SK-N-SH (cell line): ENCODE results near the gene RASA3. TPM values are rescaled to one million over a fixed set of nuclear protein-coding genes. Genes with fewer than 3 reads are reported as not detected.
A peak's percentile ranks its signal among the peaks of the same experiment; 100 is the strongest.

Experiments
- CTCF ChIA-PET: fragments of 300-600, 350-600 bp; formaldehyde crosslinking; extraction: SDS; loops from one replicate; lab custom pipeline; 2021; lab: Yijun Ruan, JAX
- POLR2A ChIA-PET: fragments of 350-600 bp; sonication (Branson Sonifier 250); formaldehyde crosslinking; extraction: SDS; loops from one replicate; lab custom pipeline; 2020; ENCODE audit warnings: antibody characterized with exemption, inconsistent platforms; lab: Yijun Ruan, JAX
- DNase-seq: peaks from one replicate; pipeline ENCODE4 v3.0.0; 2012
- H2AFZ ChIP-seq: fragments of 200-600 bp; sonication (generic); 2 replicates; pipeline ENCODE4 v1.8.1; 2016; ENCODE audit warnings: antibody characterized with exemption, mild to moderate bottlenecking, low read depth
- H3F3A ChIP-seq: fragments of 200-600 bp; sonication (generic); replicated peaks from 2 replicates; pipeline ENCODE3; 2016; ENCODE audit warnings: antibody characterized with exemption, mild to moderate bottlenecking; ENCODE audit not compliant: insufficient read depth
- H3K27ac ChIP-seq, 2 experiments: fragments of 200-500 bp in 1 of 2; fragments of 200-600 bp in 1 of 2; sonication (Bioruptor generic) in 1 of 2; sonication (generic), shearing (Covaris generic) in 1 of 2; 2 replicates each; pipeline versions ENCODE4 v1.5.1 to v1.6.1; 2014 to 2016; ENCODE audit warnings: low read depth in 2 of 2, inconsistent platforms in 1 of 2, low read length in 1 of 2, mild to moderate bottlenecking in 1 of 2, mixed read lengths in 1 of 2
- H3K27me3 ChIP-seq: fragments of 200-600 bp; sonication (generic), shearing (Covaris generic); 2 replicates; pipeline ENCODE4 v1.6.1; 2016; ENCODE audit warnings: mixed run types; ENCODE audit not compliant: insufficient read depth
- H3K36me3 ChIP-seq, 2 experiments: fragments of 200-500 bp in 1 of 2; fragments of 200-600 bp in 1 of 2; sonication (Bioruptor generic) in 1 of 2; sonication (generic) in 1 of 2; replicated peaks in 1 of 2; 2 replicates each; pipeline versions ENCODE3 to v1.5.1; 2014 to 2016; ENCODE audit warnings: low read length in 1 of 2, mild to moderate bottlenecking in 1 of 2; ENCODE audit not compliant: insufficient read depth in 2 of 2, control insufficient read depth in 1 of 2
- H3K4me1 ChIP-seq, 2 experiments: fragments of 200-500 bp in 1 of 2; fragments of 200-600 bp in 1 of 2; sonication (Bioruptor generic) in 1 of 2; sonication (generic), shearing (Covaris generic) in 1 of 2; 2 replicates each; pipeline versions ENCODE4 v1.5.1 to v1.6.1; 2014 to 2016; ENCODE audit warnings: low read depth in 1 of 2, low read length in 1 of 2, mixed run types in 1 of 2; ENCODE audit not compliant: insufficient read depth in 2 of 2, control insufficient read depth in 1 of 2
- H3K4me2 ChIP-seq: fragments of 200-600 bp; sonication (generic), shearing (Covaris generic); 2 replicates; pipeline ENCODE4 v1.6.1; 2017; ENCODE audit warnings: mixed run types
- H3K4me3 ChIP-seq, 2 experiments: fragments of 200-500 bp in 1 of 2; fragments of 200-600 bp in 1 of 2; sonication (Bioruptor generic) in 1 of 2; sonication (generic), shearing (Covaris generic) in 1 of 2; 2 replicates each; pipeline versions ENCODE4 v1.5.1 to v1.8.1; 2014 to 2016; ENCODE audit warnings: low read depth in 2 of 2, inconsistent platforms in 1 of 2, low read length in 1 of 2, mild to moderate bottlenecking in 1 of 2, mixed read lengths in 1 of 2, moderate library complexity in 1 of 2
- H3K79me2 ChIP-seq: fragments of 200-600 bp; sonication (generic); 2 replicates; pipeline ENCODE4 v1.8.1; 2017; ENCODE audit warnings: mild to moderate bottlenecking; ENCODE audit not compliant: insufficient read depth
- H3K9ac ChIP-seq: fragments of 200-600 bp; sonication (generic); 2 replicates; pipeline ENCODE4 v1.6.1; 2017; ENCODE audit warnings: mixed run types
- H3K9me2 ChIP-seq: fragments of 200-600 bp; sonication (generic); 2 replicates; pipeline ENCODE4 v1.6.1; 2017; ENCODE audit warnings: mixed run types
- H3K9me3 ChIP-seq: fragments of 200-600 bp; sonication (generic); 2 replicates; pipeline ENCODE4 v1.6.1; 2017; ENCODE audit warnings: mixed run types, mild to moderate bottlenecking, moderate library complexity
- H4K20me1 ChIP-seq: fragments of 200-600 bp; sonication (generic); 2 replicates; pipeline ENCODE4 v1.6.1; 2017; ENCODE audit warnings: mild to moderate bottlenecking, mixed run types; ENCODE audit not compliant: insufficient read depth
- ELF1 ChIP-seq: IDR thresholded peaks from 2 replicates; pipeline ENCODE4 v1.4.0; 2012
- EZH2phosphoT487 ChIP-seq: fragments of 200-600 bp; sonication (generic); IDR thresholded peaks from 2 replicates; pipeline ENCODE4 v1.6.1; 2017; ENCODE audit warnings: low read depth, mixed run types, mild to moderate bottlenecking, antibody characterized with exemption, moderate library complexity, borderline replicate concordance
- FOSL2 ChIP-seq: IDR thresholded peaks from 2 replicates; pipeline ENCODE4 v1.4.0; 2012; ENCODE audit warnings: low read depth, mild to moderate bottlenecking, moderate library complexity, borderline replicate concordance
- FOXJ3 ChIP-seq: sonication (generic); formaldehyde crosslinking; IDR thresholded peaks from 2 replicates; pipeline ENCODE4 v1.5.1; 2020; ENCODE audit warnings: mild to moderate bottlenecking, missing genetic modification reagents
- FOXM1 ChIP-seq: IDR thresholded peaks from 2 replicates; pipeline ENCODE4 v1.4.0; 2012; ENCODE audit warnings: low read depth, mild to moderate bottlenecking
- GABPA ChIP-seq: IDR thresholded peaks from 2 replicates; pipeline ENCODE4 v1.4.0; 2012; ENCODE audit warnings: low read depth, mild to moderate bottlenecking
- GATA2 ChIP-seq: sonication (generic); formaldehyde crosslinking; IDR thresholded peaks from 2 replicates; pipeline ENCODE4 v1.5.0; 2020; ENCODE audit warnings: mild to moderate bottlenecking, missing genetic modification reagents
- MEF2A ChIP-seq: IDR thresholded peaks from 2 replicates; pipeline ENCODE4 v1.4.0; 2012; ENCODE audit warnings: low read depth, borderline replicate concordance
- RFX5 ChIP-seq: IDR thresholded peaks from 2 replicates; pipeline ENCODE4 v1.6.1; 2012; ENCODE audit warnings: mild to moderate bottlenecking, improper control_type of control experiment, low read length
- TAF1 ChIP-seq: IDR thresholded peaks from 2 replicates; pipeline ENCODE4 v1.6.1; 2012; ENCODE audit warnings: low read depth, mild to moderate bottlenecking, low read length, moderate library complexity, borderline replicate concordance
- TCF12 ChIP-seq: IDR thresholded peaks from 2 replicates; pipeline ENCODE4 v1.4.0; 2012
- TEAD4 ChIP-seq: IDR thresholded peaks from 2 replicates; pipeline ENCODE4 v1.4.0; 2012; ENCODE audit warnings: mild to moderate bottlenecking, borderline replicate concordance; ENCODE audit not compliant: insufficient read depth
- WGBS: methylation state at CpG from one replicate; pipeline ENCODE4 v1.1.6; 2017; ENCODE audit warnings: low lambda C conversion rate; 5-methylcytosine and 5-hydroxymethylcytosine counted together
- polyA plus RNA-seq, 3 experiments: library from polyadenylated mRNA; depleted of rRNA; stranded (reverse); fragments of >200 nt; gene quantifications; 2 replicates each; pipeline ENCODE4 v1.2.3, GENCODE V29; 2012
- TF ChIP-seq, protein P1 (sequence below): IDR thresholded peaks from 2 replicates; pipeline ENCODE4 v1.4.0; 2012; ENCODE audit warnings: low read depth, borderline replicate concordance
- TF ChIP-seq, protein P2 (sequence below): fragments of 150-350 bp; IDR thresholded peaks from 2 replicates; pipeline ENCODE4 v1.6.1; 2016; ENCODE audit warnings: mild to moderate bottlenecking, low read depth, low read length
- TF ChIP-seq, protein P3 (sequence below): IDR thresholded peaks from 2 replicates; pipeline ENCODE4 v1.4.0; 2012; ENCODE audit warnings: low read depth
- TF ChIP-seq, protein P4 (sequence below): IDR thresholded peaks from 2 replicates; pipeline ENCODE4 v1.6.1; 2012; ENCODE audit warnings: mild to moderate bottlenecking, low read depth, low read length, moderate library complexity
- TF ChIP-seq, protein P5 (sequence below): fragments of 150-350 bp; IDR thresholded peaks from 2 replicates; pipeline ENCODE4 v1.6.1; 2017; ENCODE audit warnings: antibody characterized with exemption, low read length, low read depth, borderline replicate concordance

The RASA3 gene
- polyA plus RNA-seq, 1 of the 3 experiments (the other 2 are of a cell fraction), result 25.1 TPM

DNA sequence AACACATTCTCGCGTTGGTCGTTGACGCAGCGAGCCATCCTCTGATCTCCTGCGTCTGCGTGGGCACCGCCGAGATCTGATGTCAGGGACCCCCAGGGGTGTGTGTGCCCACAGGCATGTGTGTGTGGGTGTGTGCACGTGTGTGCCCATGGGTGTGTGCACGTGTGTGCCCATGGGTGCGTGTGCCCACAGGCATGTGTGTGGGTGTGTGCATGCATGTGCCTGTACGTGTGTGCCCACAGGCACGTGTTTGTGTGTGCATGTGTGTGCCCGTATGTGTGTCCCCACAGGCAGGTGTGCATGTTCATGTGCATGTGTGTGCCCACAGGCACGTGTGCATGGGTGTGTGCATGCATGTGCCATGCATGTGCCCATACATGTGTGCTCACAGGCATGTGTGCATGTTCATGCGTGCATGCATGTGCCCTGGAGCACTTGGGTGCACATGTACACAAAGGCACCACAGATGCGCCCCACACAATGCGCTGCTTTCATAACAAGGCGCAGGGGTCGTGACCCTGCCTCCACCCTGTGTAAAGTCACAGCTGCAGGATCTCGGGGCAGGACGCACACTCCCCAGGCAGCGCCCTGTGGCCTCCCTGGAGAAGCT is 77.5 kb downstream of the RASA3 start:
- Histone ChIP-seq H3K4me3 (no peak overlapping the region), H3K27me3 (no peaks in the 10 kb centered on the region), H3K36me3 (peaks cover 15 to 29% of the 10 kb centered on the region in 2 experiments), H3K9me3 (no peaks in the 10 kb centered on the region), H3K79me2 (peaks cover 89% of the 10 kb centered on the region), H2AFZ (no peak overlapping the region), H3K9me2 (no peaks in the 10 kb centered on the region), H3K27ac (no peak overlapping the region), H3F3A (peaks cover 4% of the 10 kb centered on the region), H4K20me1 (peaks cover 19% of the 10 kb centered on the region), H3K9ac (no peak overlapping the region), H3K4me1 (peaks cover 2 to 10% of the 10 kb centered on the region in 2 experiments; a peak in 2 of 4 replicates), H3K4me2 (no peak overlapping the region)
- CTCF ChIA-PET, result interaction anchor here (1.4 kb wide), 1 partner anchor 29 kb away, joined by 4 read pairs; no protein-coding TSS in a partner anchor
- no peak for TF ChIP-seq RFX5
- TF ChIP-seq TCF12, result no peak
- TF ChIP-seq, protein P1, sequence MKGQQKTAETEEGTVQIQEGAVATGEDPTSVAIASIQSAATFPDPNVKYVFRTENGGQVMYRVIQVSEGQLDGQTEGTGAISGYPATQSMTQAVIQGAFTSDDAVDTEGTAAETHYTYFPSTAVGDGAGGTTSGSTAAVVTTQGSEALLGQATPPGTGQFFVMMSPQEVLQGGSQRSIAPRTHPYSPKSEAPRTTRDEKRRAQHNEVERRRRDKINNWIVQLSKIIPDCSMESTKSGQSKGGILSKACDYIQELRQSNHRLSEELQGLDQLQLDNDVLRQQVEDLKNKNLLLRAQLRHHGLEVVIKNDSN, result no peak
- no peak for TF ChIP-seq GABPA
- POLR2A ChIA-PET, result no interaction called here
- DNase-seq, result no peak
- WGBS, result 98% methylated on average over 16 of the region's 24 CpGs

DNA sequence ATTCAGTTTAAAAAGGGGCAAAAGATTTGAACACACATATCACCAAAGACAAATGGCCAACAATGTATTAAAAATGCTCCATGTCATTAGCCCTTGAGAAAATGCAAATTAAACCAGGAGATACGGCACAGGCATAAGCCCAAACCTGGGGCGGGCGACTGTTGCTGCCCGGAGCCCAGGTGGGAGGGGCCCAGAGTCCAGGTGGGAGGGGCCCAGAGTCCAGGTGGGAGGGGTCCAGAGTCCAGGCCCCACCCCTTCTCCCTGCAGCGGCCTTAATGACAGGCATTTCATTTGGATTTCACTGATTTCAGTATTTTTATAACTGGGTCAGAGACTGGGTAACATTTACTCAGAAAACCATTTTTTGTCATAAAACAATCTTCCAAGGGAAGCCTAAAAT is 78.2 kb downstream of the RASA3 start:
- Histone ChIP-seq H3K36me3 (peaks cover 13 to 32% of the 10 kb centered on the region in 2 experiments), H3K79me2 (peaks cover 89% of the 10 kb centered on the region), H3K27ac (no peak overlapping the region), H3K9ac (no peak overlapping the region), H3F3A (peaks cover 4% of the 10 kb centered on the region), H4K20me1 (peaks cover 19% of the 10 kb centered on the region), H3K4me2 (no peak overlapping the region), H2AFZ (no peak overlapping the region), H3K27me3 (no peaks in the 10 kb centered on the region), H3K9me2 (no peaks in the 10 kb centered on the region), H3K9me3 (no peaks in the 10 kb centered on the region), H3K4me1 (peaks cover 2 to 10% of the 10 kb centered on the region in 2 experiments; a peak in 2 of 4 replicates)
- POLR2A ChIA-PET, result no interaction called here
- 54% methylated on average over 5 of the region's 5 CpGs for WGBS
- CTCF ChIA-PET, result no interaction called here
- peak; percentile 82 for DNase-seq
- TF ChIP-seq ELF1 (no peak), GATA2 (no peak), TCF12 (no peak), MEF2A (no peak), TEAD4 (no peak), TAF1 (no peak), FOXJ3 (CRISPR knock-in tag) (no peak), EZH2phosphoT487 (no peak), FOXM1 (no peak), FOSL2 (no peak)
- TF ChIP-seq, protein P2, sequence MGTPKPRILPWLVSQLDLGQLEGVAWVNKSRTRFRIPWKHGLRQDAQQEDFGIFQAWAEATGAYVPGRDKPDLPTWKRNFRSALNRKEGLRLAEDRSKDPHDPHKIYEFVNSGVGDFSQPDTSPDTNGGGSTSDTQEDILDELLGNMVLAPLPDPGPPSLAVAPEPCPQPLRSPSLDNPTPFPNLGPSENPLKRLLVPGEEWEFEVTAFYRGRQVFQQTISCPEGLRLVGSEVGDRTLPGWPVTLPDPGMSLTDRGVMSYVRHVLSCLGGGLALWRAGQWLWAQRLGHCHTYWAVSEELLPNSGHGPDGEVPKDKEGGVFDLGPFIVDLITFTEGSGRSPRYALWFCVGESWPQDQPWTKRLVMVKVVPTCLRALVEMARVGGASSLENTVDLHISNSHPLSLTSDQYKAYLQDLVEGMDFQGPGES, result no peak
- TF ChIP-seq, protein P3, sequence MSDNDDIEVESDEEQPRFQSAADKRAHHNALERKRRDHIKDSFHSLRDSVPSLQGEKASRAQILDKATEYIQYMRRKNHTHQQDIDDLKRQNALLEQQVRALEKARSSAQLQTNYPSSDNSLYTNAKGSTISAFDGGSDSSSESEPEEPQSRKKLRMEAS, result no peak
- TF ChIP-seq, protein P4, sequence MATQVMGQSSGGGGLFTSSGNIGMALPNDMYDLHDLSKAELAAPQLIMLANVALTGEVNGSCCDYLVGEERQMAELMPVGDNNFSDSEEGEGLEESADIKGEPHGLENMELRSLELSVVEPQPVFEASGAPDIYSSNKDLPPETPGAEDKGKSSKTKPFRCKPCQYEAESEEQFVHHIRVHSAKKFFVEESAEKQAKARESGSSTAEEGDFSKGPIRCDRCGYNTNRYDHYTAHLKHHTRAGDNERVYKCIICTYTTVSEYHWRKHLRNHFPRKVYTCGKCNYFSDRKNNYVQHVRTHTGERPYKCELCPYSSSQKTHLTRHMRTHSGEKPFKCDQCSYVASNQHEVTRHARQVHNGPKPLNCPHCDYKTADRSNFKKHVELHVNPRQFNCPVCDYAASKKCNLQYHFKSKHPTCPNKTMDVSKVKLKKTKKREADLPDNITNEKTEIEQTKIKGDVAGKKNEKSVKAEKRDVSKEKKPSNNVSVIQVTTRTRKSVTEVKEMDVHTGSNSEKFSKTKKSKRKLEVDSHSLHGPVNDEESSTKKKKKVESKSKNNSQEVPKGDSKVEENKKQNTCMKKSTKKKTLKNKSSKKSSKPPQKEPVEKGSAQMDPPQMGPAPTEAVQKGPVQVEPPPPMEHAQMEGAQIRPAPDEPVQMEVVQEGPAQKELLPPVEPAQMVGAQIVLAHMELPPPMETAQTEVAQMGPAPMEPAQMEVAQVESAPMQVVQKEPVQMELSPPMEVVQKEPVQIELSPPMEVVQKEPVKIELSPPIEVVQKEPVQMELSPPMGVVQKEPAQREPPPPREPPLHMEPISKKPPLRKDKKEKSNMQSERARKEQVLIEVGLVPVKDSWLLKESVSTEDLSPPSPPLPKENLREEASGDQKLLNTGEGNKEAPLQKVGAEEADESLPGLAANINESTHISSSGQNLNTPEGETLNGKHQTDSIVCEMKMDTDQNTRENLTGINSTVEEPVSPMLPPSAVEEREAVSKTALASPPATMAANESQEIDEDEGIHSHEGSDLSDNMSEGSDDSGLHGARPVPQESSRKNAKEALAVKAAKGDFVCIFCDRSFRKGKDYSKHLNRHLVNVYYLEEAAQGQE, result no peak
- TF ChIP-seq, protein P5, sequence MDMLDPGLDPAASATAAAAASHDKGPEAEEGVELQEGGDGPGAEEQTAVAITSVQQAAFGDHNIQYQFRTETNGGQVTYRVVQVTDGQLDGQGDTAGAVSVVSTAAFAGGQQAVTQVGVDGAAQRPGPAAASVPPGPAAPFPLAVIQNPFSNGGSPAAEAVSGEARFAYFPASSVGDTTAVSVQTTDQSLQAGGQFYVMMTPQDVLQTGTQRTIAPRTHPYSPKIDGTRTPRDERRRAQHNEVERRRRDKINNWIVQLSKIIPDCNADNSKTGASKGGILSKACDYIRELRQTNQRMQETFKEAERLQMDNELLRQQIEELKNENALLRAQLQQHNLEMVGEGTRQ, result no peak
- TF ChIP-seq, all 33 proteins: peak for 0
- H3K4me3 ChIP-seq, result no peak overlapping the region
